RKO (cell line): ENCODE results near the gene ERAL1.
"Not testable (repeated sequence)": the region's sequence is repeated elsewhere in the genome, so short reads cannot be mapped to it uniquely, and the experiment has no call there.

Experiments used
- DNase-seq: peaks from one replicate; pipeline ENCODE4 v3.0.0-alpha.2; 2016; ENCODE audit warnings: low spot score

Gene ERAL1

DNA sequence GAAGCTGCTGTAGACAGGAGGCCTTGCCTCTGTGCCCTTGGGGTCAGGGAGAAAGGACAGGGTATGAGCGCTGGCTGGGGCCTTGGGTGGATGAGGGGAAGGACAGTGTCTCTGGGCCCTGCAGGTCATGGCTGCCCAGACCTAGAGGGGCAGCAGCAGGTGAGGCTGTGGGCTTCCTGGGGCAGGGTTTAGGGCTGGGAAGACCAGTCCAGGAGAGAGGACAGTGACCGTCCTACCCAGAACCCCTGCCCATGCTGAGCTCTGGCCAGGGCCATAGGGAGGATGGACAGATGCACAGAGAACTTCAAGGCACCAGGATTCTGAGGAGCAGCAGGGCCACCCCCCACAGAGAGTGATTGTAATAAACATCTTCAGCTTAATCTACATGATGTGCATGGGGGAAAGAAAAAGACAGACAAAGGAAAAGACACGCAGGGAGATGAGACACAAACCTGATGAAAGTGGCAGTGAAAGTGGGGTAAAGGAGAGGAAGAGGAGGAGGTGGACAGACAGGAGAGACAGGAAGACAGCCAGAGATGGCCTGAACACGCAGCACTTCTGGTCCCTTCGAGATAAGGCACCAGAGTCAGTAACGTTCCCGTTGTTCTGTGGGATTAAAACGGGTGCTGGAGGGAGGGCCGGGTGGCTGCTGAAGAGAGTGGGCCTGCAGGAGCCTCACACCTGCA lies 25.2 kb downstream of the ERAL1 start:
- DNase-seq, result no peak

- DNase-seq, result no peak
Measured at GRCh38 chr17:28880572-28880945, 25.7 kb downstream of the ERAL1 start.

DNA sequence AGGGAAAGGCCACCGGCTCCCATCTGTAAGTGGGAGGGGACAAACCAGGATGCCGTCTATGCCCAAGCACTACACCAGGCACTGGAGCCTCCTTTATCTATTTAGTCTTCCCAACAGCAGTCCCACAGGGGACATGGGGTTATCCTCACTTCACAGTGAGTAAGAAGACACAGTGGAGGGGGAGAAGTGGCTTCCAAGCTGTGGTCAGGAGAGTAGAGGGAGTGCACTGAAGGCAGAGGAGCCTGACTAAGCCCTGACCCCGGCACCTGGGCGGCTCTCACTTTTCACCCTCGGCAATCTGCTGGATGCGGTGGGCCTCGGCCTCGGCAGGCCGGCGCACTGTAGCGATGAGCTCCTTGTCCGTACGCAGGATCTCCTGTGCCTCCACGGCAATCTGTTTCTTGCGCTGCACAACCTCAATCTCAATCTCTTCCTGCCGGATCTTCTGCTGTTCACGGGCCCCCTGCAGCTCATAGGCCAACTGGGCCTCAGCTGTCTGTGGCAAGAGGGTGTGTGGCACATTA lies 26.8 kb downstream of the ERAL1 start:
- no peak for DNase-seq

GRCh38 chr17:28882154-28882895 lies 27.5 kb downstream of the ERAL1 start:
- no peak for DNase-seq

GRCh38 chr17:28883967-28884702 lies 29.3 kb downstream of the ERAL1 start:
- no peak for DNase-seq

GRCh38 chr17:28885363-28885762 lies 30.5 kb downstream of the ERAL1 start:
- DNase-seq, result no peak

DNA sequence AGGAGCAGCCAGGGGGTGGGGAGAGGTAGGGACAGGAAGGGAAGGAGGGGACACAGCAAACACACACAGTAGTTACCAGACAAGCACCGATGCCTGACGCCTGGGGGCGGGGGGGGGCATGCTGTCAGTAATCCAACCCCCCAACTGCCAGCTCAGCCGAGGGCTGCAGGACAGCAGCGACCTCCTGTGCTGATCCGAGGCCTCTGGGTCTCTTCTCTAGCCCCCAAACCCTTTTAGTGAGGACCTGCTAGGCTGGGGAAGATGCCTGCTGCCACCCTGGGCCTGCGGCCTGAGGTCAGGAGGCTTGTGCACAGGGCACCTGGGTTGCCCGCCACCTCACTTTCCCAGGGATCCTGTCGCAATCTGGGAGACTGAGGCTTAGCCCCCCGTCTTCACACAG lies 31.1 kb downstream of the ERAL1 start:
- DNase-seq, result no peak

- DNase-seq, result no peak
Measured at GRCh38 chr17:28887871-28888471, 33.2 kb downstream of the ERAL1 start.

DNA sequence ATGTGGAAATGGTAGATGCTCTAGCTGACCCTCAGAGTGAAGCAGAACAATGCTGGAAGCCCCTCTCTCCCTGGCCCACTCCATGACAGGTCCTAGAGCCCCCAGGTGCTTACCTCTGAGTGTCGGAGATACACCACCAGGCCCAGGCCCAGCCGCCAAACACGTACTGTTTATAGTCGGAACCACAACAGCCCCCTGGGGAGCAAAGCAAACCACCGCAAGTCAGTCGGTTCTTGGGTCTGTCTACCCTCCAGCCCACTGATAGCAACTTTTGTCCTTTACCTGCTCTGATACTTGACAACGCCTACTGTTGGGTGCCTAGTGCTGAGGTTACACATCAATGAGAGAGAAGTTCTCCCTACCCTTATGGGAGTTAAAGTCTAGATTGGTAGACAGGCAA lies 34.0 kb downstream of the ERAL1 start:
- DNase-seq, result no peak

GRCh38 chr17:28889996-28890395 lies 35.2 kb downstream of the ERAL1 start:
- DNase-seq, result no peak

- DNase-seq, result no peak
Measured at GRCh38 chr17:28891201-28891600, 36.4 kb downstream of the ERAL1 start.

DNA sequence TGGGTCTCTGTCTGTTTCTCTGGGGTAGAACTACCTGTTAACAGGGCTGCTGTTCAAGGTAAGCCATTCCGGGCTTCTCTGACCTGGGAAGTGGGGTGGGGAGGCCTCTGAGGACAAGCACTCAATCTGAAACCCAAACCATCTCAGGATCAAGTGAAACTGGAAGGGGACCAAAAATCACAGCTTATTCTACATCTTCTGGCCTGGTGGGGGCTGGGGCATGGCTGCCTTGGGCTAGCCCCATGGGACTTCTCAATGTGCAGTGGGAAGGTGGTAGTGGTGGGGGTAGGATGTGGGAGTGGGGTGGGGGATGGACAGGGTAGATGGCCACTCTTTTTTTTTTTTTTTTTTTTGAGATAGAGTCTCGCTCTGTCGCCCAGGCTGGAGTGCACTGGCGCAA lies 37.2 kb downstream of the ERAL1 start:
- no peak for DNase-seq

GRCh38 chr17:28893248-28894183 lies 38.7 kb downstream of the ERAL1 start:
- not testable (repeated sequence) for DNase-seq

DNA sequence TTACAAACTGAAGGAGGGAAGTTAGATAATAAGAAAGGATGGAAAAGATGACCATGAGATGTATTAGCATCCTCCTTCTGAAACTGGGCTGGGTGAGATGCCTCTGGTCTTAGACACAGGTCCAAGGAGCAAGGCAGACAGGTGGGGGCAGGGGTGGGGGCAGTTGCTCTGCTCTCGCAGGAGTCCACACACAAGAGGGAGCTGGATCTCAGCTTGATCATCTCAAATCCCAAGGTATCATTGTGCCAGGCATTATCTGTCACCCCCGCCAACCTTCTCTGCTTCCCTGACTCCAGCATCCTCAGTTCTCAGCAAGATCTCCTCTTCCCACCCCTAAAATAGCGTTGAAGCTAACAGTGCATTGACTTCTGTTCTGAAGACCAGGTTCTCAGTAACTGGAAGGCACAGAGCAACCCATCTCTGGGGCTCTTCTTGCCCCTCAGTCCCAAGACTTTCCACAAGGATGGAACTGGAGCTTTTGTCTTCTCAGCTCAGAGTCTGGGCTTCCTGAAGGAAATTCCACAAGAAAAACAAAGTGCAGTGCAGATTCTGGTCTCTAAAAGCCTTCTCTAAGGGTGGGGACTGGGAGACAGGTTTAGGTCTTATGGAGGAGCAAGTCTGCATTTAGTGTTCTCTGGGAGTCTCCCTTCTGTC lies 41.1 kb downstream of the ERAL1 start:
- no peak for DNase-seq

DNA sequence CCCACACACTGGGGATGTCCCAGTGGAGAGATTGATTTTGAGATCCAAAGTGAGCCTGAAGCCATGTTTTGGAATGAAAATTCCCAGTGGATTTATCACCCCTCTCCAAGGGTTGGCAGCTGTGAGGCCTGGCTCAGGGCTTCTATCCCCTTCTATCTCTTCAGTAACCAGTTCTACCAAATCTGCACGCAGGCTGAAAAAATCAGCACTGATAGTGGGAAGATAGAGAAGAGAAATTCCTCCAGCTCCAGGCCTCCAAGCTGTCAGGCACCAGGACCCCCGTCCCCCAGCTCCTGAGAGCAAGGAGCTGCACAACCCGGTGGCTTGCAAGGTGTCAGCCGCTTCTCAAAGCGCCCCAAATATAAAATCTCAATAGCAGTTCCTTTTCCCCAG lies 41.7 kb downstream of the ERAL1 start:
- DNase-seq, result peak; percentile 23

GRCh38 chr17:28896884-28897768 lies 42.3 kb downstream of the ERAL1 start, which contains the start of gene FLOT2:
Gene FLOT2, minus strand, starts transcription at chr17:28897733. Its CDS starts 159 bp downstream, at chr17:28897574.
- peak; percentile 48 for DNase-seq

DNA sequence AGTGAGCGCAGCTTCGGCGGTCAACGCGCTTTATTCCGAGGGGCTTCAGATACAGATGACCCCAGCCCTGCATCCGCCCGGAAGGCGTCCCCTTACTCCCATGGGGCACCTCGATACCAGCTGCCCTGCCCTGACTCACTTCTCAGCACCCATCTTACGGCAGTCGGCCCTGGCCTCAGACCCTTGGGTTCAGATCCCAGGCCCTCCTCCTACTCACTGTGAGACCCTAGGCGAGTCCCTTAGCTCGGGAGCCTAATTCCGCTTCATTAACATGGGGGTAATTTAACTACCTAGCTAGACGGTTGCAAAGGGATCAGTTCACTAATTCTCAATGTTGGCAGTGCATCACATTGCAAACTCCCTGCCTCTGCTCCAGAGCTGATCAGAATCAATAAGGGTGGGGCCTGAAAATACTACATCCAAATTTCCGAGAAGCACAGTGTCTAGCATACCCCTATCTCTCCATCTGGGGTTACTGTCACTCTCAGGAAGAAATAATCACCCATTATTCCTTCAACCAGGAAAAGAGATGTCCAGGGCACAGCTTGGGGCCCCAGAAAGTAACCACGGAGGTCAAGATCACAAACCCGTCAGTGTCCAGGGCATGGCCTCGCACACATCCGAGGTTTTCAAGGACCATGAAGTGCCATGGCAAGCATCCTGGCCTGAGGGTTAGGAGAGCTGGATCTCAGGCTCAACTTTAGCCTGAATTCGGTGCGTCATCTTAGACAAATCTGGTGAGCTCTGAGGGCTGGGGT lies 43.1 kb downstream of the ERAL1 start:
- peak; percentile 57 for DNase-seq

DNA sequence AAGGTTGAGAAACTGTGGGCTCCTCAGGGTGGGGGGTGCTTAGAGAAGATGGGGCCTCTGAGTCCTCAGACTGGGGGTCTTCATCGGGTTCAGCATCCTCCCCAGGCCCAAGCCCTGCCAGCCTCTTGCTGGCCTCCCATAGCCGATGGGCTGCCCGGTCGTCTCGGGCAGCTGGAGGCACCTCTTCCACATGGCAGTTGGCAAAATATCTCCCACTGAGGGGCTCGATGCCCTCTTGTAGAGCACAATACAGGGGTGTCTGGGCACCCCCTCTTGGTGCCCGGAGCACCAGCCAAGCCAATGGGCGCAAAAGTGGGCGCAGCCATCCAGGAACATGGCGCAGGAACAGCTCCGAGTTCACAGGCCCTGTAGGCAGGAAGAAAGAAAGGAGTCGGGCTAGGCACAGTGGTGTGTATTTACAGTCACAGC lies 43.7 kb downstream of the ERAL1 start:
- no peak for DNase-seq
